ENCODE data around the gene LSM3.

DNA sequence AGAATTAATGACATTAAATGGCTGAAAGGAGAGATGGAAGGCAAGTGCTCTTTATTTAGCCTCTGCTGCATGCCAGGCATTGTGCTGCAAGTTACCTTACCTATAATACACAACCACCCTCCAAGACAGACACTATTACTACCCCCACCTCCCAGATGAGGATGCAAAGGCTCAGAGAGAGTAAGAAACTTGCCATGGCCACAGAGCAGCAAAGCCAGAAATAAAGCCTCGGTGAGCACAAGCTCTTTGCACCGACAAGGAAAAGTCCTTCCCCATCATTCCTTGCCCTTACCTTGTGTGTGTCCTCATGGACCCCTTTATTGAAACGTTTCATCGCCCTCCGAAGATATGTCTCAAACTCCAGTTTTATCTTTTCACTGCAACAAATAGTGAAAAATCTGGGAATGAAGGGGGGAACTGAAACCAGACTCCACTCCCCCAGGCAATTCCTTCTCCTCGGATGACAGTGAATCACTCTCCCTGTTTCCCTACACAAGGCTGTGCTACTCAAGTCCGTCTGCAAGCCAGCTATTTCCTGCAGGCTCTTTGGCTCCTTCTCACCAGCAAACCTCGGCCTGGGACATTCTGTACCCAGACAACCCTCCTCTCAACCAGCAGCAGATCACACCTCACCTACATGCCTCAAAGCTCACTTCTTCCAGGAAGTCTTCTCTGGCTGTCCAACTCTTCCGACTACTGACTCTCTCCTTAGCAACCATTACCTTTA, 11.6 kb upstream of the LSM3 start:
- no peak for TF ChIP-seq EZH2 (IDR thresholded peaks at IDR 0.05; ENCODE audit: borderline replicate concordance)
- TF ChIP-seq EZH2phosphoT487 (IDR thresholded peaks at IDR 0.05; ENCODE audit: low read depth, severe bottlenecking, unreplicated experiment): no peak

All from hepatocyte (in vitro differentiated cells).